ENCODE measurements around the gene CENPO.

The CENPO gene

DNA sequence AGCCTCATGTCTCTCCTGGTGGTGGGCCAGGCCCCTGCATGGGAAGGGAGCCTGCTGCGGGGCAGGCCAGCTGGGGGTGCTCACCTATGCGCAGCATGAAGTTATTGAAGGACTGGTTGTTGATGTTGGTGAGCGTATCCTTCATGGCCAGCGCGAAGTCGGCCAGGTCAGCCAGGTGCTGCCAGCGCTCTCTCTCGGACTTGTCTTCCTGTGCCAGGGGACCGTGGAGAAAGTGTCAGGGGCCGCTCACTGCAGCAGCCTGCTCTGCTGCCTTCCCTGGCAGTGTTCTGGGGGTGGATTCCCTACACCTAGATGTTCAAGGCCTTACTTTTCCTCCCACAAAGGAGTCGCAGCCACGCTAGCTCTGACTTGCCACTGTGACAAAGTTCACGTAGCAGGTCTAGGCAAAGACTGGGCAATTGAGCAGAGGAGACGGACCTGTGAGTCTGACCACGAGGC is 28.2 kb downstream of the CENPO start:
- no peak overlapping the region for H3K4me3 ChIP-seq (ENCODE audit: low read depth, low read length)

GRCh38 chr2:24822049-24822706 is 29.0 kb downstream of the CENPO start:
- TF ChIP-seq, protein P1, sequence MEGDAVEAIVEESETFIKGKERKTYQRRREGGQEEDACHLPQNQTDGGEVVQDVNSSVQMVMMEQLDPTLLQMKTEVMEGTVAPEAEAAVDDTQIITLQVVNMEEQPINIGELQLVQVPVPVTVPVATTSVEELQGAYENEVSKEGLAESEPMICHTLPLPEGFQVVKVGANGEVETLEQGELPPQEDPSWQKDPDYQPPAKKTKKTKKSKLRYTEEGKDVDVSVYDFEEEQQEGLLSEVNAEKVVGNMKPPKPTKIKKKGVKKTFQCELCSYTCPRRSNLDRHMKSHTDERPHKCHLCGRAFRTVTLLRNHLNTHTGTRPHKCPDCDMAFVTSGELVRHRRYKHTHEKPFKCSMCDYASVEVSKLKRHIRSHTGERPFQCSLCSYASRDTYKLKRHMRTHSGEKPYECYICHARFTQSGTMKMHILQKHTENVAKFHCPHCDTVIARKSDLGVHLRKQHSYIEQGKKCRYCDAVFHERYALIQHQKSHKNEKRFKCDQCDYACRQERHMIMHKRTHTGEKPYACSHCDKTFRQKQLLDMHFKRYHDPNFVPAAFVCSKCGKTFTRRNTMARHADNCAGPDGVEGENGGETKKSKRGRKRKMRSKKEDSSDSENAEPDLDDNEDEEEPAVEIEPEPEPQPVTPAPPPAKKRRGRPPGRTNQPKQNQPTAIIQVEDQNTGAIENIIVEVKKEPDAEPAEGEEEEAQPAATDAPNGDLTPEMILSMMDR (IDR thresholded peaks at IDR 0.05; ENCODE audit: control insufficient read depth, extremely low read depth, insufficient read depth) = no peak
- no peak for DNase-seq (ENCODE audit: low read depth)
- H3K4me3 ChIP-seq (ENCODE audit: low read depth, low read length) = no peak overlapping the region

More for the DNA sequence above, 28.2 kb downstream of the CENPO start:
- TF ChIP-seq, protein P1 (IDR thresholded peaks at IDR 0.05; ENCODE audit: control insufficient read depth, extremely low read depth, insufficient read depth) = no peak
- no peak for DNase-seq (ENCODE audit: low read depth)

- TF ChIP-seq, protein P1 (IDR thresholded peaks at IDR 0.05; ENCODE audit: control insufficient read depth, extremely low read depth, insufficient read depth) = no peak
- H3K4me3 ChIP-seq (ENCODE audit: low read depth, low read length) = no peak overlapping the region
- no peak for DNase-seq (ENCODE audit: low read depth)
These were observed 30.9 kb downstream of the CENPO start for GRCh38 chr2:24824071-24824588.

- TF ChIP-seq, protein P1 (IDR thresholded peaks at IDR 0.05; ENCODE audit: control insufficient read depth, extremely low read depth, insufficient read depth) = peak; percentile 14; the same call in 1 of the 2 replicates
- H3K4me3 ChIP-seq (ENCODE audit: low read depth, low read length) = no peak overlapping the region
- no peak for DNase-seq (ENCODE audit: low read depth)
These were observed 32.0 kb downstream of the CENPO start for GRCh38 chr2:24824966-24825882.

DNA sequence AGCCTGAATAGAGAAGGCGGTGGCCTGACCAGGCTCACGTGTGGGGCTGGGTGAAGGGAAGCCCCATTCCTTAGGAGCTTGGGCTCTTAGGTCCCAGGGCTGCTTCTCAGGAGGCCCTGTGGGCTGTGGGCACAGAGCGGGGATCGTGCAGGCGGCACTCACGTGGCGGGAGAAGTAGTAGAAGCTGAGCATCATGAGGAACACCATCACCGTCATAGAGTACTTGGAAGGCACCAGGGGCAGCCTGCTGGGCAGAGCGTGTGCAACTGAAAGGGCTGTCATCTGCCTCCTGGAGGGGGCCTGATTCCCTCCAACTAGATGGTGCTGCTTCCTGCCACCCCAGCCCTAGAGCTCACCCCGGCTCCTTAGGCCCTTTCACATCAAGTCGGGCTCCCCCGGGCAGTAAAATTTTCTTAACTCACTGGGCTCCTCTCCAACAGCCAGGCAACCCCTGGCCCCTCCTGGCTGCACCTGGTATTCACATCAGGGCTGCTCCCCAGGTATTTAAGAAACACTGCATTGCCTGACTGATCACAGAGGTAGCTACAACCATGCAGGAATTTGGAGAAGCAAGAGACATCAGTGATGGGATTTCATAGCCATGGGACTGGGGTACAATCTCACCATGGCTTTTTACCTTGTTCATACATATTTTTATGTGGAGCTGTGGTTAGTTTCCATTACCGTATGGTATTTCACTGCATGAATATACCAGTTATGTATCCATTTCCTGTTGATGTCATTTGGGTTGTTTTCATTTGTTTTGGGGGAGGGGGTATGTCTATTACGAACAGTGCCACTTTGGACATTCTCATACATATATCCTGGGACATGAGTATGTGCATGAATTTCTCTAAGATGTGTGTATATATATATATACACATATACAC is 32.9 kb downstream of the CENPO start:
- TF ChIP-seq, protein P1 (IDR thresholded peaks at IDR 0.05; ENCODE audit: control insufficient read depth, extremely low read depth, insufficient read depth) = no peak
- no peak for DNase-seq (ENCODE audit: low read depth)
- H3K4me3 ChIP-seq (ENCODE audit: low read depth, low read length) = no peak overlapping the region

- no peak overlapping the region for H3K4me3 ChIP-seq (ENCODE audit: low read depth, low read length)
- DNase-seq (ENCODE audit: low read depth) = no peak
- TF ChIP-seq, protein P1 (IDR thresholded peaks at IDR 0.05; ENCODE audit: control insufficient read depth, extremely low read depth, insufficient read depth) = no peak
These were observed 33.5 kb downstream of the CENPO start for GRCh38 chr2:24826773-24827145.
